ENCODE measurements around the gene ASIC4.

Gene ASIC4, protein sequence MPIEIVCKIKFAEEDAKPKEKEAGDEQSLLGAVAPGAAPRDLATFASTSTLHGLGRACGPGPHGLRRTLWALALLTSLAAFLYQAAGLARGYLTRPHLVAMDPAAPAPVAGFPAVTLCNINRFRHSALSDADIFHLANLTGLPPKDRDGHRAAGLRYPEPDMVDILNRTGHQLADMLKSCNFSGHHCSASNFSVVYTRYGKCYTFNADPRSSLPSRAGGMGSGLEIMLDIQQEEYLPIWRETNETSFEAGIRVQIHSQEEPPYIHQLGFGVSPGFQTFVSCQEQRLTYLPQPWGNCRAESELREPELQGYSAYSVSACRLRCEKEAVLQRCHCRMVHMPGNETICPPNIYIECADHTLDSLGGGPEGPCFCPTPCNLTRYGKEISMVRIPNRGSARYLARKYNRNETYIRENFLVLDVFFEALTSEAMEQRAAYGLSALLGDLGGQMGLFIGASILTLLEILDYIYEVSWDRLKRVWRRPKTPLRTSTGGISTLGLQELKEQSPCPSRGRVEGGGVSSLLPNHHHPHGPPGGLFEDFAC

DNA sequence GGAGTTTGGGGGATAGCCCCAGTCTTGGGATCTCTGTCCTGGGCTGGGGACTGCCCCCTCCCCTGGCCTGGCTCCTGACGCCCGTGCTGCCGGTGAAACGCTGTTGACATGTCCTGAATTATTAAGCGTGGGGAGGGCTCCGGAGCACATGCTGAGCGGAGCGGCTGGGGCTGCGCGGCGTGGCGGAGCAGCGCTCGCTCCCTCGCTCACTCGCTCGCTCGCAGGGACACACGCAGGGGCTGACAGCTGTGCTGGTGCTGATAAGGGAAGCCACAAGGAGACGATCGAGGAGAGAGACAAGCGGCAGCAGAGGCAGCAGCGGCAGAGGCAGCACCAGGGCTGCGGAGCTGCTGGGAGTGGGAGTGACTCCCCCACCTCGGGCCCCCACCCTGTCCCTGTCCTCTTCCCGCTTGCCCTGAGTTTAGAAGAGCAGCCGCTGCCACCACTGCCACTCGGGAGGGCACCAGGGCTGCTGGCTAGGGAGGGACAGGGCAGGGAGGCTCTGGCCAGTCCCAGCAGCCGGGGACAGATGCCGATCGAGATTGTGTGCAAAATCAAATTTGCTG, at the start of gene ASIC4:
Gene ASIC4, plus strand, starts transcription at position 287 of the 566 bp plus-strand sequence. Its CDS starts 243 bp downstream, at position 530.
- no peak within 1 kb of the TSS for H3K4me2 ChIP-seq (ENCODE audit: low read depth, low read length, poor library complexity, severe bottlenecking)
- no peaks in the 10 kb centered on the region for H3K27me3 ChIP-seq (ENCODE audit: low read length)
- H3K27ac ChIP-seq (ENCODE audit: low read depth, low read length) = no peak within 1 kb of the TSS
- H3K36me3 ChIP-seq (ENCODE audit: low read length) = no peaks in the 10 kb centered on the region
- H2AFZ ChIP-seq (ENCODE audit: low read depth, low read length, severe bottlenecking) = no peak within 1 kb of the TSS
- H3K9ac ChIP-seq (ENCODE audit: low read length) = no peak within 1 kb of the TSS
- no peaks in the 10 kb centered on the region for H4K20me1 ChIP-seq (ENCODE audit: low read depth, low read length)
- H3K9me2 ChIP-seq (replicated peaks; ENCODE audit: insufficient read depth, low read length) = no peaks in the 10 kb centered on the region
- no peaks in the 10 kb centered on the region for H3K79me2 ChIP-seq (ENCODE audit: insufficient read depth, low read length)
- no peaks in the 10 kb centered on the region for H3F3A ChIP-seq (ENCODE audit: insufficient read depth)
- no peak for TF ChIP-seq EZH2phosphoT487 (conservative IDR thresholded peaks at IDR 0.05; ENCODE audit: low read length)
- TF ChIP-seq, protein P1, sequence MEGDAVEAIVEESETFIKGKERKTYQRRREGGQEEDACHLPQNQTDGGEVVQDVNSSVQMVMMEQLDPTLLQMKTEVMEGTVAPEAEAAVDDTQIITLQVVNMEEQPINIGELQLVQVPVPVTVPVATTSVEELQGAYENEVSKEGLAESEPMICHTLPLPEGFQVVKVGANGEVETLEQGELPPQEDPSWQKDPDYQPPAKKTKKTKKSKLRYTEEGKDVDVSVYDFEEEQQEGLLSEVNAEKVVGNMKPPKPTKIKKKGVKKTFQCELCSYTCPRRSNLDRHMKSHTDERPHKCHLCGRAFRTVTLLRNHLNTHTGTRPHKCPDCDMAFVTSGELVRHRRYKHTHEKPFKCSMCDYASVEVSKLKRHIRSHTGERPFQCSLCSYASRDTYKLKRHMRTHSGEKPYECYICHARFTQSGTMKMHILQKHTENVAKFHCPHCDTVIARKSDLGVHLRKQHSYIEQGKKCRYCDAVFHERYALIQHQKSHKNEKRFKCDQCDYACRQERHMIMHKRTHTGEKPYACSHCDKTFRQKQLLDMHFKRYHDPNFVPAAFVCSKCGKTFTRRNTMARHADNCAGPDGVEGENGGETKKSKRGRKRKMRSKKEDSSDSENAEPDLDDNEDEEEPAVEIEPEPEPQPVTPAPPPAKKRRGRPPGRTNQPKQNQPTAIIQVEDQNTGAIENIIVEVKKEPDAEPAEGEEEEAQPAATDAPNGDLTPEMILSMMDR (IDR thresholded peaks at IDR 0.05; ENCODE audit: insufficient read depth, low read length, poor library complexity, severe bottlenecking) = no peak
- no peak within 1 kb of the TSS for H3K4me3 ChIP-seq (ENCODE audit: insufficient read depth, low read length, poor library complexity, severe bottlenecking)
- H3K9me3 ChIP-seq (ENCODE audit: insufficient read depth, low read length) = no peaks in the 10 kb centered on the region

- H3K27ac ChIP-seq (ENCODE audit: low read depth, low read length) = no peak overlapping the region
- H3K27me3 ChIP-seq (ENCODE audit: low read length) = no peaks in the 10 kb centered on the region
- no peaks in the 10 kb centered on the region for H4K20me1 ChIP-seq (ENCODE audit: low read depth, low read length)
- no peak overlapping the region for H3K9ac ChIP-seq (ENCODE audit: low read length)
- H3K79me2 ChIP-seq (ENCODE audit: insufficient read depth, low read length) = no peaks in the 10 kb centered on the region
- no peak for TF ChIP-seq EZH2phosphoT487 (conservative IDR thresholded peaks at IDR 0.05; ENCODE audit: low read length)
- TF ChIP-seq, protein P1 (IDR thresholded peaks at IDR 0.05; ENCODE audit: insufficient read depth, low read length, poor library complexity, severe bottlenecking) = no peak
- no peaks in the 10 kb centered on the region for H3K9me2 ChIP-seq (replicated peaks; ENCODE audit: insufficient read depth, low read length)
- no peaks in the 10 kb centered on the region for H3K36me3 ChIP-seq (ENCODE audit: low read length)
- H3K4me2 ChIP-seq (ENCODE audit: low read depth, low read length, poor library complexity, severe bottlenecking) = no peak overlapping the region
- H3K9me3 ChIP-seq (ENCODE audit: insufficient read depth, low read length) = no peaks in the 10 kb centered on the region
- no peak overlapping the region for H3K4me3 ChIP-seq (ENCODE audit: insufficient read depth, low read length, poor library complexity, severe bottlenecking)
- H2AFZ ChIP-seq (ENCODE audit: low read depth, low read length, severe bottlenecking) = no peak overlapping the region
- H3F3A ChIP-seq (ENCODE audit: insufficient read depth) = no peaks in the 10 kb centered on the region
Measured at GRCh38 chr2:219465659-219466561, 48.4 kb upstream of the ASIC4 start.

- no peaks in the 10 kb centered on the region for H3K79me2 ChIP-seq (ENCODE audit: insufficient read depth, low read length)
- no peak overlapping the region for H3K27ac ChIP-seq (ENCODE audit: low read depth, low read length)
- TF ChIP-seq EZH2phosphoT487 (conservative IDR thresholded peaks at IDR 0.05; ENCODE audit: low read length) = no peak
- TF ChIP-seq, protein P1 (IDR thresholded peaks at IDR 0.05; ENCODE audit: insufficient read depth, low read length, poor library complexity, severe bottlenecking) = no peak
- H3K9me2 ChIP-seq (replicated peaks; ENCODE audit: insufficient read depth, low read length) = no peaks in the 10 kb centered on the region
- H3K4me2 ChIP-seq (ENCODE audit: low read depth, low read length, poor library complexity, severe bottlenecking) = no peak overlapping the region
- H4K20me1 ChIP-seq (ENCODE audit: low read depth, low read length) = no peaks in the 10 kb centered on the region
- H3K36me3 ChIP-seq (ENCODE audit: low read length) = no peaks in the 10 kb centered on the region
- H3K9me3 ChIP-seq (ENCODE audit: insufficient read depth, low read length) = no peaks in the 10 kb centered on the region
- no peaks in the 10 kb centered on the region for H3K27me3 ChIP-seq (ENCODE audit: low read length)
- H2AFZ ChIP-seq (ENCODE audit: low read depth, low read length, severe bottlenecking) = no peak overlapping the region
- no peaks in the 10 kb centered on the region for H3F3A ChIP-seq (ENCODE audit: insufficient read depth)
- H3K9ac ChIP-seq (ENCODE audit: low read length) = no peak overlapping the region
- H3K4me3 ChIP-seq (ENCODE audit: insufficient read depth, low read length, poor library complexity, severe bottlenecking) = no peak overlapping the region
Measured at GRCh38 chr2:219466816-219467735, 47.2 kb upstream of the ASIC4 start.
